Calu3 (cell line): ENCODE measurements around the gene SCN2B. TPM values are rescaled to one million over a fixed set of nuclear protein-coding genes. Genes with fewer than 3 reads are reported as not detected.
A peak's percentile ranks its signal among the peaks of the same experiment; 100 is the strongest.

Experiments
- BruUV-seq: library from RNA; stranded (reverse); fragments of 400-500 nt; replicated peaks from 2 replicates; lab custom pipeline; 2021; lab: Mats Ljungman, UMichigan
- CTCF ChIA-PET: fragments of 300-600 bp; sonication (Branson Sonifier 250); formaldehyde crosslinking; loops from one replicate; lab custom pipeline; 2022; ENCODE audit warnings: antibody characterized with exemption; lab: Charles Lee
- DNase-seq: peaks from one replicate; pipeline ENCODE4 v3.0.0; 2022
- H3K27ac Mint-ChIP-seq: one replicate; pipeline ENCODE4 v1.8.0; 2022; ENCODE audit warnings: mixed read lengths; ENCODE audit not compliant: unreplicated experiment
- H3K27me3 Mint-ChIP-seq: one replicate; pipeline ENCODE4 v1.8.0; 2022; ENCODE audit warnings: mixed read lengths; ENCODE audit not compliant: unreplicated experiment
- H3K36me3 Mint-ChIP-seq: one replicate; pipeline ENCODE4 v1.8.0; 2022; ENCODE audit warnings: mild to moderate bottlenecking, moderate library complexity, mixed read lengths; ENCODE audit not compliant: insufficient read depth, unreplicated experiment
- H3K4me1 Mint-ChIP-seq: one replicate; pipeline ENCODE4 v1.8.0; 2022; ENCODE audit warnings: mild to moderate bottlenecking, low read depth, mixed read lengths; ENCODE audit not compliant: unreplicated experiment
- H3K4me3 Mint-ChIP-seq: one replicate; pipeline ENCODE4 v1.8.0; 2022; ENCODE audit warnings: mild to moderate bottlenecking, low read depth, moderate library complexity, mixed read lengths; ENCODE audit not compliant: unreplicated experiment
- H3K9me3 Mint-ChIP-seq: one replicate; pipeline ENCODE4 v1.8.0; 2022; ENCODE audit warnings: low read depth, mixed read lengths; ENCODE audit not compliant: unreplicated experiment
- CTCF ChIP-seq: fragments of 200-600 bp; IDR thresholded peaks from one replicate; pipeline ENCODE4 v1.8.0; 2022; ENCODE audit warnings: antibody characterized with exemption; ENCODE audit not compliant: unreplicated experiment
- intact Hi-C: fragments of 100-400 bp; cut with micrococcal nuclease; formaldehyde crosslinking; loops from one replicate; pipeline ENCODE4 v1.10.0; 2022; ENCODE audit not compliant: unreplicated experiment
- total RNA-seq: library from RNA; stranded (reverse); gene quantifications from 2 replicates; pipeline ENCODE4 v1.2.3, GENCODE V29; 2022

SCN2B gene
- total RNA-seq, 1 experiment from 2014 or later, result not detected

DNA sequence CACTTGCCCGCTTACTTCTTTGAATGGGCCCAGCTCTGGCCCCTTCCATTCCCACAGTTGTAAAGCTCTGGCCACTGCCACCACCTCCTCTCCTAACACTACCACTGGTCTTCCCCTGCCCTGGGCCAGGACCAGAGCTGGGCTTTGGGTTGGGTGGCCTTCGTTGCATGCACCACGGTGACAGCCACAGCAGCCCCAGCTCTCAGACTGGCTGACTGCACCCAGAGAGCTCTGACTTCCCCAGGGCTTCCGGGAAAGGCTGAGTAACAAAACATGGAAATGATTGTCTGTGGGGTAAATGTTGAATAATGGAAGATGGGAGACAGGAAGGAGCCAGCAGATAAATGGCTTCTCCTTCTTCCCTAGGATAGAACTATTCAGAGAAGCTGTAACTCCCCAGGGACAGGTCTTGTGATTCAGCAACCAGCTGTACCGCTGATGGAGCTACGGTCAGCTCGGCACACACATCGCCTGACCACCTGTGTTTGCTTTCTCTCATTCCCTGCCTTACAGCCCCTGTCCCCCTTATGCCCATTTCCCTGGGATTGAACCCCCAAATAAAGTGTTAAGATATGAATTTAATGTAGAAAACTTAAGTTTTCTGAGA lies 51.4 kb downstream of the SCN2B start:
- CTCF ChIA-PET, result no interaction called here

DNA sequence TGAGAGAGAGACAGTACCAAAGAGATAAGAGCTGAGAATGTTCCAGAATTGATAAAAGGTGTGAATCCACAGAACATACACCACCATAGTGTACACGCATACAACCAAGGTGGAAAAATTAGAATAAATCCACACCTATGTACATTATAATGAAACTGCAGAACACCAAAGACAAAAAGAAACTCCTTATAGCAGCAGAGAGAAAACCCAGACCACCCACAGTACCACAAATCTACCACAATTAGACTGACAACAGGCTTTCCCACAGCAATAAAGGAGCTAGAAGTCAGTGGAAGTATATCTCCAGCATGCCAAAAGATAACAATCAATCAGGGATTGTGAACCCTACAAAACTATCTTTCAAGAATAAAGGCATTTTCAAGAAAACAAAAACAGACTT lies 55.6 kb downstream of the SCN2B start:
- no TSS peak for BruUV-seq
- intact Hi-C loops, result no loop called here

More for the DNA sequence above, 51.4 kb downstream of the SCN2B start:
- DNase-seq, result no peak
- H3K27ac Mint-ChIP-seq, result no peak overlapping the region
- H3K27me3 Mint-ChIP-seq, result no peaks in the 10 kb centered on the region
- TF ChIP-seq CTCF, result no peak
- no TSS peak for BruUV-seq
- intact Hi-C loops, result no loop called here
- peaks cover 9% of the 10 kb centered on the region for H3K4me1 Mint-ChIP-seq
- no peaks in the 10 kb centered on the region for H3K9me3 Mint-ChIP-seq
- no peaks in the 10 kb centered on the region for H3K36me3 Mint-ChIP-seq
- no peak overlapping the region for H3K4me3 Mint-ChIP-seq

DNA sequence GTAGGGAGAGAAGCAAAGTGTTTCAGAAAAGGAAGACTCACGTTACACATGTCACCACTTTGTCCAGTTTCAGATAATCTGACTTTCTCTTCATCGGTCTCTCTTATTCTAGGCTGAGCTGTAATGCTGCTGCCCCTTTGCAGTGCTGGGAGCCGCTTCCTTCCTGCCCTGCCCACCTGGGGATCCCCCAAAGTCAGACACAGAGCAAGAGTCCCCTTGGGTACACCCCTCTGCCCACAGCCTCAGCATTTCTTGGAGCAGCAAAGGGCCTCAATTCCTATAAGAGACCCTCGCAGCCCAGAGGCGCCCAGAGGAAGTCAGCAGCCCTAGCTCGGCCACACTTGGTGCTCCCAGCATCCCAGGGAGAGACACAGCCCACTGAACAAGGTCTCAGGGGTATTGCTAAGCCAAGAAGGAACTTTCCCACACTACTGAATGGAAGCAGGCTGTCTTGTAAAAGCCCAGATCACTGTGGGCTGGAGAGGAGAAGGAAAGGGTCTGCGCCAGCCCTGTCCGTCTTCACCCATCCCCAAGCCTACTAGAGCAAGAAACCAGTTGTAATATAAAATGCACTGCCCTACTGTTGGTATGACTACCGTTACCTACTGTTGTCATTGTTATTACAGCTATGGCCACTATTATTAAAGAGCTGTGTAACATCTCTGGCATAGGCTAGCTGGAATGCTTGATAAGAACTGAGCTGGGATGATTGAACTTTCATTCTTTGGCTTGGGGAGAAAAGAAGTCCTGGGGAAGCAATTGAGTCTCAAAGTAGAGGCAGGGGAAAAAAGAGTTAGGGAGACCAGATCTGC lies 58.4 kb downstream of the SCN2B start:
- no peaks in the 10 kb centered on the region for H3K9me3 Mint-ChIP-seq
- CTCF ChIA-PET, result interaction anchor here (0.6 kb wide), 1 partner anchor 924 kb away, joined by 4 read pairs; no protein-coding TSS in a partner anchor
- H3K27ac Mint-ChIP-seq, result no peak overlapping the region
- no peaks in the 10 kb centered on the region for H3K4me1 Mint-ChIP-seq
- TF ChIP-seq CTCF, result no peak
- intact Hi-C loops, result no loop called here
- peaks cover 17% of the 10 kb centered on the region for H3K36me3 Mint-ChIP-seq
- H3K4me3 Mint-ChIP-seq, result no peak overlapping the region
- no peak for DNase-seq
- TSS peak; percentile 41 for BruUV-seq
- no peaks in the 10 kb centered on the region for H3K27me3 Mint-ChIP-seq

More for the DNA sequence above, 55.6 kb downstream of the SCN2B start:
- CTCF ChIA-PET, result no interaction called here
- no peak for DNase-seq
- Mint-ChIP-seq H3K27me3 (no peaks in the 10 kb centered on the region), H3K27ac (no peak overlapping the region), H3K36me3 (no peaks in the 10 kb centered on the region), H3K4me1 (no peaks in the 10 kb centered on the region), H3K4me3 (no peak overlapping the region), H3K9me3 (no peaks in the 10 kb centered on the region)
- TF ChIP-seq CTCF, result no peak

DNA sequence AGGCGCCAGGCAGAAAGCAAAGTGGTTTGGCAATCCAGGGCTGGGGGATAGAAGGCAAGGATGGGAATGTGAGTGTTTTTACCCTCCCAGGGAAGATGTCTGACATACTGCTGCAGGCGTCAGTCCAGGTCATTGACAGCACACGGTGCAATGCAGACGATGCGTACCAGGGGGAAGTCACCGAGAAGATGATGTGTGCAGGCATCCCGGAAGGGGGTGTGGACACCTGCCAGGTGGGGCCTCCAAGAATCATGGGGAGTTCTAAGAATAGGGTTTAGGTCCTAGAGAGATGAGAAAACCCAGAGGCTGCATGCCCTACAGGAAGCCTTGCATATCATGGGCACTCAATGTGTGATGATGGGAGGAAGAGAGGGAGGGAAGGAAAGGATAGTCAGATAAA lies 61.4 kb downstream of the SCN2B start:
- no peak for TF ChIP-seq CTCF
- CTCF ChIA-PET, result interaction anchor here (0.6 kb wide), 1 partner anchor 67 kb away, joined by 3 read pairs; no protein-coding TSS in a partner anchor
- DNase-seq, result no peak
- H3K4me3 Mint-ChIP-seq, result no peak overlapping the region
- H3K9me3 Mint-ChIP-seq, result no peaks in the 10 kb centered on the region
- no peak overlapping the region for H3K27ac Mint-ChIP-seq
- intact Hi-C loops, result no loop called here
- peaks cover 21% of the 10 kb centered on the region for H3K36me3 Mint-ChIP-seq
- BruUV-seq, result no TSS peak
- H3K27me3 Mint-ChIP-seq, result no peaks in the 10 kb centered on the region
- no peaks in the 10 kb centered on the region for H3K4me1 Mint-ChIP-seq
